GM21526 (cell line): ENCODE data around the gene RFPL3.
"Not testable (repeated sequence)": the region's sequence is repeated elsewhere in the genome, so short reads cannot be mapped to it uniquely, and the experiment has no call there.

Source experiments
- ATAC-seq: cut with Tn5 transposase; IDR thresholded peaks from one replicate; pipeline ENCODE4 v1.9.1; 2021; ENCODE audit warnings: moderate library complexity; ENCODE audit not compliant: unreplicated experiment, low FRiP score

Gene RFPL3

DNA sequence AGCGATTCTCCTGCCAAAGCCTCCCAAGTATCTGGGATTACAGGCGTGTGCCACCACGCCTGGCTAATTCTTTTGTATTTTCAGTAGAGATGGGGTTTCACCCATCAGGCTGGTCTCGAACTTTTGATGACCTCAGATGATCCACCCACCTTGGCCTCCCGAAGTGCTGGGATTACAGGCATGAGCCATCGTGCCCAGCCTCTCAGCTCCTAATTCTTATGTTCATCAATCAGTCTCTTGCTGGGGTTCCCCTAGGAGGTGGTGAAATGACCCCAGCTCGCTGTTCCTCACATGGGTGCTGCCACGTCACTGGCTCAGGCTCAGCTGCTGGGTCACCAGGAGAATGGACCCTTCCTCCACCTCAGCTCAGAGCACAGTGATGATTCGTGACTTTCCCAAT, at the start of gene RFPL3:
Gene RFPL3 (plus strand): TSS at position 301 of the 400 bp plus-strand sequence. CDS start 205 bp downstream, outside the sequence.
- not testable (repeated sequence) for ATAC-seq

DNA sequence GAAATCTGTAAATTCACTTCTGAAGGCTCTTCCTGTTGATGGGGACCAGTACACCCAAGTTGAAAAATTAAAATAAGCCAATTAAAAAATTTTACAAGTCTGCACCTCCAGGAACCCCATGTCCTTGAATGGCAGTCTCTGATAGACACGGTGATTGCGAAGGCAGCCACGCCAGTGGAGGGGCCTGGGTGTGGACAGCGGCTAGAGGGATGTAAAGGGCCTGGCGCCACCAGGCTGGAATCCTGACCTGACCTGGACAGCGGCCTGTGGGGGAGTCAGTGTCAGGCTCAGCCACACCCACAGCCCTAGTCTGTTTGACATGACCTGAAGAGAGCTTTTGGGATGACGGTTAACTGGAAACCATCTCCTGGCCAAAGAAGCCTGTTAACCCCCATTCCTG, 49.5 kb upstream of the RFPL3 start:
- ATAC-seq, result no peak

DNA sequence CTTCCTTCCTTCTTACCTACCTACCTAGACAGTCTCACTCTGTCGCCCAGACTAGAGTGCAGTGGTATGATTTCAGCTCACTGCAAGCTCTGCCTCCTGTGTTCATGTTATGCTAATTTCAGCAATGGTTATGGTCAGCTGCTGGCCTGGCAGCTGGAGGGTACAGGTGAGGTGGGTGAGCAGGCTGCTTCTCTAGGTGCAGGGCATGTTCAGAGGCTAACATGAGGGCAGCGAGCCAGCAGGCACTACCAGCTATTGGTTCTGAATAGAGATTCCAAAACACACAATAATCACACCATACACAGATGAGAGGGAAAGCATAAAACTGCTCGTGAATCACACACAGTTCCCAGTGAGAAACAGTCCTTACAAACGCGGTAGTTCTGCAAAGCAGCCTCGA, 48.7 kb upstream of the RFPL3 start:
- no peak for ATAC-seq

DNA sequence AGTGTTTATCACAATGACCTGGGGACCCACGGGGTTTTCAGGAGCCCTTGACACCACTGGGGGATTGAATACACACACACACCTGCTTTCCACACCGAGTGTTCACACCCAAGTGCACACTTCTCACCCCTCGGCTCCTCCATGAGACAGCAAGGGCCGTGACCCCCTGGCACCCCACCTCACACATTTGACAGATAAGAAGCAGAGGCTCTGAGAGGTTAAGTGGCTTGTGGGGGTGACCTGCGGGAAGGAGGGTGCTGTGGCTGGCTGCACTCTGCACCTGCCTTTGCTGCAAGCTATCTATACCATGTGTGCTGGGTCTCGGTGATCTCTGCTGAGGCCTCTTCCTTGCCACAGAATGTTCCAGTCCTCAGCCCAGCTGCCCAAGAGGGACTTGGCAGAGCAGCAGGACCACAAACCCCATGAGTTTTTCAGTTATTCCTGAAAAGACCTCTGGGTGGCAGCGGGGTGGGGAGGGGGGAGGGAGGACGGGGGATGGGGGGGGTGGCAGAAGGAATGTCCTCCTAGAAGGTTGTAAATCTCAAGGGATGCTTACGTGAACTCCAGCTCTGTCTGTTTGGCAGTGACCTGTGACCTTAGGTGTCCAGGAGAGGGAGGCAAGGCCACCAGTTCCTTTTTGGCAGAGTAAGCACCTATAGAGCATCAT, 47.9 kb upstream of the RFPL3 start:
- no peak for ATAC-seq

- no peak for ATAC-seq
These were observed 46.9 kb upstream of the RFPL3 start for GRCh38 chr22:32310777-32311176.

DNA sequence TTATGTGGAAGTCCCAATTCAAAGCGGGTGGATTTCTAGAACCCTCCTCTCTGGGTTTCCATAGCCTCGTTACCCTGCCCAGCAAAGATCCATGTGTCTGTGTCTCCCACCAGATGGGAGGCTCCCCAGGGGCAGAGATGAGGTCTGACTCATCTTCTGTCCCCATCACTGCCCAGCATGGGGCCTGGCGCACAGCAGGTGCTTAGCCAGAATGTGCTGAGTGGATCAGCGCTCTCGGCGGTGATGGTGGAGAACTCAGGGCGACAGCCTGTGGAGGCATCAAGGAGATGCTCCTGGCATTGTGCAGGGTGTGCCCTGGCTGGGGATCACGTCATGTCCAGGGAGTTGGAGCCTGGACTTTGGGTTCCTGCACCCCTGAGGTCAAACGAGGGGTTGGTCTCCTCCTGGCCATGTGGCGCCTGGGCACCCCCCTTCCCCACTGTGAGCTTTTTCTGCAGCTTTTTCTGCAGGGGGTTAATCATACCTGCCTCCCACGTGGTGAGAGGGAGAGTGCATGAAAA, 46.1 kb upstream of the RFPL3 start:
- no peak for ATAC-seq

- no peak for ATAC-seq
These were observed 44.9 kb upstream of the RFPL3 start for GRCh38 chr22:32312748-32313147.

DNA sequence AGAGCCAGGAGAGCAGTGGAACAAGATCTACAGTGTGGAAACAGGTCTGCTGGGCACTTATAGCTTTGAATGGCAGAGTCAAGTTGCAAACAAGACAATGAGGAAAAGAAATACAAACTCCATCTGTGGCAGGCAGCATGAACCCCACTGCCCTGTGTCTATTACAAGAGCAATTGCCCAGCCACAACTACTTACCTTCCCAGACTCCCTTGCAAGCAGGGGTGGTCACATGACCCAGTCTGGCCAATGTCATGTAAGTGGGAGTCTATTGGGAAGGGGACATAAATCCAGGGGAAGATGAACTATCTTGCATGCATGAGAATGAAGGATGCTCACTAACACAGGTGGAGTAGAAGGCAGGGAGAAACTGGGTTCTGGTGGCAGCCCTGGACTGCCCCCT, 44.1 kb upstream of the RFPL3 start:
- no peak for ATAC-seq

- no peak for ATAC-seq
These were observed 40.1 kb upstream of the RFPL3 start for GRCh38 chr22:32317524-32317923.

GRCh38 chr22:32318361-32318760, 39.3 kb upstream of the RFPL3 start:
- ATAC-seq, result no peak

DNA sequence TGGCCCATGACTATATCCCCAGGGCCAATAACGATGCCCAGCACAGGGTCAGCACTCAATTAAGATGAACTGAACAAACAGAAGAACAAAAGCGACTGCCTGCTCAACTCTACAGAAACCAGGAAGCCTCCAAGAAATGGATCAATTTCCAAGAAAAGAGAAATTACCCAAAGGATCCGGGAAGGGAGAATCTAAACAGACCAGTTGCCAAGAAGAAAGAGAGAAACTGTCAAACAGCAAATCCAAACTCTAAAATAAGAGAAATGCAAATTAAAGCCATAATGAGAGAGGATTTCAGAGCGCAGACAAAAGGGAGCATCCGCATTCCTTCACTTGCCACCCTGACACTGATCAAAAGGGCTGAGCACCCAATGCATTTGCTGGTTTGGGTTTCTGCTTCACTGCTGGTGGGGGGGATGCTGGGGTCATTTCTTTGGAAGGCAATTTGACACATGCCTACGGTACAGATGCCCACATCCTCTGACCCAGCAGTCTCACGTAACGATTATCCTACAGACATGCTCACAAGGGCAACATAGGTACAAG, 37.7 kb upstream of the RFPL3 start:
- ATAC-seq, result no peak

DNA sequence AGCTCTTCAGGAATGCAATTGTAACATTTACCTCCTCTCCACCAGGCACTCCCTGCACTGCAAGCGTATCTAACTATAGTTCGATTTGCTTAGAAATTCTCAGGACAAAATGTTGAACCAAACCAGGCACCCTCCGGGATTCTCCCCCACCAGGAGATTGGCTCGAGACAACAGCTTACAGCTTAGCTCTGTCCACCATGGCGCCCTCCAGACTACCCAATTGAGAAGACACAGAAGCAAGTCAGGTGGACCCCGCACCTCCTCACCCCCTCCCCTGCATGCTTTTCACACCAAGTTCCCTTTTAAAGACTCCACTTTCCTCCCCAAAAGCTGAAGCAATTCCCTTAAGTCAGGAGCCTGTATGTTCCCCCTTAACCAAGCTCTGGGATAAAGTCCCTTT, 34.7 kb upstream of the RFPL3 start:
- ATAC-seq, result no peak

DNA sequence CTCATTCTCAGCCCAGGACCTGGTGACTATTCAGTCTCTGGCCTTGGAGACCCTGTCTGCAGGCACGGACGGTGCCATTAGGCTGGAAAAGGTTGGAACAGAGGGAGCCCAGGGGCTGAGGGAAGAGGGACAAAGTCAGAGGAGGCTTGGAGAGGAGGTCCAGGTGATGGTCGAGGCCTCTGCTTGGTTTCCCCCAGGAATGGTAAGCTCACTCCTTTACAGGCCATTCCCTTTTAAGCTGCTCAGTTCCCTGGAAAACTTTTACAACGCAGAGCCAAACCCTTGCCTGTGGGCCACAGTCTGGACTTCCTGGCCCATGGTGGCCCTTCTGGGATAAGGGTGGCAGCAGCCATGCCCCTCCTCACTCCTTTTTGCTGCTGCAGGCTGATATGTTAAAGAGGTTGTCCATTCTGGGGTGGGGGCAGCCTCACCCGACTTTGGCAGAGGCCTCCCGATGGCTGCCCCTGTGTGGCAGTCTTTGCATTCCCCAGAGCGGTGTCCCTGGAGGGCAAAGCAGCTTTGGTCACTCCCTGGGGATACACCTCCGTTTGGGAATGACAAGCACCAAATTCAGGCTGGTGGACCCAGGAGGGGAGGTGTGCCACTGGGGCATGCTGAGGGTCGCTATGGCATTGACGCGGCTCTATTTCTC, 34.0 kb upstream of the RFPL3 start:
- no peak for ATAC-seq

DNA sequence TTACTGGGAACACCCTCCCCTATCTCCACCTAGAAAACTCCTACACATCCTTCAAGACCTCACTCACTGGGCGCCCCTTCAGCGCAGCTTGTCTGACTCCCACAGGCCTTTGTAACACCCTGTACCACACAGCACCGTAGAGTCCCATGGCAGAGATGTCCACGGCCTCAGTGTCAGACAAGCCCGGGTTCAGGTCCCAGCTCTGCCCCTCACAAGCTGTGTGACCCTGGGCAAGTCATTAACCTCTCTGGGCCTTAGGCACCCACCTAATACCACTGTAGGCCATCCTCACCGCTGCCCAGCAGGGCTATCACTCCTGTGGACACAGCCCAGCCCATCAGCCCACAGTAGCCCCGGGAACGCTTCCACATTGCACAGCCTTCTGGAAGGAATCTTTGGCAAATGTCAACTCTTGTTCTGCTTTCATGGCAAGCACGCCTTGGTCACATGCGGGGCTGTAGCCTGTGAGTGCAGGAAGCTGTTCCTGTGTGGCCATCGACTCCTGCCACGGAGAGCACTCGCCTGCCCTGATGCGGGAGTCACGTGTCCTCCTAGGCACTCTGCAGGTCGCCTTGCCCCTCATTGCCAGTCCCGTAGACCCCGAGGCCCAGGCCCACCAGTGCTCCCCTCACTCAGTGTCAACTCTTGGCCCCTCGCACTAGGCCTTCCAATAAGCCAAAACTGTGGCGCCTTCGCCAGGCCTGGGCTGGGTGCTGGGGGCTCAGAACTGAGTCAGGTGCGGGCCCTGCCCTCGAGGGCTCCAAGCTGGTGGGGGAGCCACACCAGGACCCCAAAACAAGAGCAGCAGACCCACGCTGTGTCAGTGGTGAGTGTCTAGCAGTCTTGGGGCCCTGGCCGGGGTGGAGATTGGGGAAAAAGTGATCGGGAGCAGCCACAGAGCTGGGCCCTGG, 32.9 kb upstream of the RFPL3 start:
- no peak for ATAC-seq

- ATAC-seq, result no peak
These were observed 32.3 kb upstream of the RFPL3 start for GRCh38 chr22:32325416-32325801.

DNA sequence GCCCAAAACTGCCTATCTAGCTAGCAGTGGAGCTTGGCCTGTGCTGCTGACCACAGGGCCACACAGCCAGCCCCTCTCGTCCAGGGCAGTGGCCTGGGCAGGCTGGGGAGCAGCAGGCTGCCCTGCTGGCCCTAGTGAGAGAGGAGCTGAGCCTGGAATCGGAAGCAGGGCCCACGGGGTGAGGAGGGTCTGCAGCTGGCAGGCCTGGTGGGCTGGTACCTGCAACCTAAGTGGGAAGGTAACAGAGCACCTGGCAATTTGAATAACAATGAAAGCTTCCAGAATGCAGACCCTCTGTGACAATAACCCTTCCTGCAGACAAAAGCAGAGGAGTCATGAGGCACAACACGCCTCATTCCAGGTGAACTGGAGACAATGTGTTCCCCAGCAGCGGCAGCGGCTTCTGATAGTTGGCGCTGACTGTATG, 31.8 kb upstream of the RFPL3 start:
- ATAC-seq, result no peak

DNA sequence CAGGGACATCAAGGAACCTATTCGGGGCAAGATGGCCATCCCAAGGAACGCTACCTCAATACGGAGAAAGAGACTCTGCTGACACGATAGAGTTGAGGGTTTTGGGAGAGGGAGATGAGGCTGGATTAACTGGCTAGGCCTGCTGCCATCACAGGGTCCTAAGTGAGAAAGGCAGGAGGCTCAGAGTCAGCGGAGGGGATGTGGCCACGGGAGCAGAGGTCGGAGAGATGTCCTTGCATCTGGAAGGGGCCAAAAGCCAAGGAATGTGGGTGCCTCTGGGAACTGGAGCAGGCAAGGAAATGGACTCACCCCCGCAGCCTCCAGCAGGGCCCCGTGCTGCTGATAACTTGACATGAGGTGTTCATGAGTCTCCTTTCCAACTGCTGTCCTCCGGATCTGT, 31.0 kb upstream of the RFPL3 start:
- ATAC-seq, result no peak

DNA sequence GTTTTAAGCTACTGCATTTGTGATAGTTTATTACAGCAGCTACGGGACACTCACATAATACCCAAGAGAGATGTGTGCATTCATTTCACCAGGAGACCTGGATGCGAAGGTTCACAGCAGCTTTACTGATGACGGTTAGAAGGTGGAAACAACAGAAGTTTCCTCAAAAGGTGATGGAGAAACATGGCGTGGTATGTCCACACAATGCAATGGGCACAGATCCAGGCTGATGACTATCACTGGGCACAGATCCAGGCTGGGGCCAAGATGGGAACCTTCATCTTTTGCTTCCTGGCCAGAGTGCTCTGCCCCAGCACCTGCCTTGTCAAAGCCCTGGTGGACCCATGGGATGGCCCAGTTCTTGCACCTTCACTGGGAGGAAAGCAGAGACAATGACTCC, 30.6 kb upstream of the RFPL3 start:
- ATAC-seq, result no peak

- ATAC-seq, result no peak
These were observed 30.0 kb upstream of the RFPL3 start for GRCh38 chr22:32327596-32328171.
